Activated CD4-positive, CD25-positive, alpha-beta regulatory T cell (primary cell): ENCODE measurements around the gene CSF1R.

Experiments
- DNase-seq, 4 experiments: peaks; one replicate each; lab custom pipeline; 2025; lab: John Stamatoyannopoulos, UW

CSF1R gene

DNA sequence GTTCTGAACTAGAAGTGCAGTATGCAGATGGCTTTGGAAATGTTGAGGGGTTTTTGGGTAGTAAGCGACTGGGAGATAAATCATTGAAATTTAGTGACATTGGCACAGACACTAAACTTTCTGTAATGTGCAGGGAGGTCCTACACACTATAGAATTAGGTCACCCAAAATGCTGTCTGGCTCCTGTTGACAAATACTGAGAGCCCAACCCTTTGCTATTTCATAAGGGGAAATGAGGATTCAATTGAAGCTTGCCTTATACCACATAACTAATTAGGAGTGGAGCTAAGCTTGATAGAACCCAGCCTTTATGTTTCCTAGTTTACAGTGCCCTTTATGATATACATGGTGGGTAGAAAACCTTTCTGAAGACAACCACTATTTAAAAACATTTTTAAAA lies 63.2 kb downstream of the CSF1R start:
- no peak for DNase-seq

DNA sequence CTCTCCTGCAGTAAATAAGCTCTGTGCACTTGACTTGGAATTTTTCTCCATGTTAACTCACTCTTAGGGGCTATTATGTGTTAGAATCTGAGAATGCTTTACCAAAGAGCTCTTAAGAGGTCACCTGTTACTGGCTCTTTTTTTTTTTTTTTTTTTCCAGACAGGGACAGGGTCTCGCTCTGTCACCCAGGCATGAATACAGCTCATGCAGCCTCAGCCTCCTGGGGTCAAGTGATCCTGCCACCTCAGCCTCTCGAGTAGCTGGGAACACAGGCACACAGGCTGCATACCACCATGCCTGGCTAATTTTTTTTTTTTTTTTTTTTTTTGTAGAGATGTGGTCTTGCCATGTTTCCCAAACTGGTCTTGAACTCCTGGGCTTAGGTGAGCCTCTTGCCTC lies 63.7 kb downstream of the CSF1R start:
- no peak for DNase-seq

DNA sequence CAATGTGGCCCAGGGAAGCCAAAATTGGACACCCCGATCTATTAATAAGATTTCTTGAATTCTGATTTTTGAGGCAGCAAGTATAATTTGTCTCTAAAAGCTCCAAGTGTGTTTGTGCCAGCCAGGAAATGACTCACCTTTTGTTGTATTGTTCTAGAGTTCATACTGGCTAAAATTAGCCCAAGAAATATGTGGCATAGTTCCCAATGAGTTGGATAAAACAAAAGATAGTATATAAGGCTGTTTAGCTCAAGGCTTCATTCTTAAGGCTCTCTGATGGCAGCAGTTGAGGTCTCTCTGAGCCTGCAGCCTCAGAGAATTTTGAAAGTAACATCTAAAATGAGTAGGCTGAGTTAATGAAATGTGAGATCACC lies 64.2 kb downstream of the CSF1R start:
- no peak for DNase-seq

DNA sequence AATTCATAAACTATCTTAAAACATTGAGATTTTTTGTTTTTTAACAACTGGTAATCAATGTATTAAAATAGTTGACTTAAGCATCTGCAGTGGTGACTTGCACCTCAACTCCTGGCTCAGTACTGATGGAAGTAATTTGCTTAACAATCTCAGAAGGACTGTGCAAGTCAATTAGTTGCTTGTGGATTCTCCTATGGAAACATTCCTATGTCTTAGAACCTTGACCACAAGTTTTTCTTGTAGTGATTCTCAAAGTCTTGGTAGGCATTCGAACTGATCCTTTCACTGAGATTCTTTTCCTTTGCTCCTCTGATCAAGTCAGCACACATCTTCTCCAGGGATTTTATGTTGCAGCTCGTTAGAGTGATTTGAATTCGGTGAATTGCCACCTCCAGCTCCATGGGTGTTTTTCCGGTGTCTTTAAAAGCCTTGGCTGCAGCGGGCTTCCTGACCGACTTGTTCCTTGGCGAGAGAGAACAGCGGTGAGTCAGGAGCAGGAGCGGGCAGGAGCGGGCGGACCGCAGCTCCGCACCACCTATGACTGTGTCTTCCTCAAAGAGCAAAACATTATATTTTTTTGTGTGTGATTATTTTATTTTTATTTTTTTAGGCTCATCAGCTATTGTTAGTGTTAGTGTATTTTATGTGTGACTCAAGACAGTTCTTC lies 64.7 kb downstream of the CSF1R start:
- no peak for DNase-seq

DNA sequence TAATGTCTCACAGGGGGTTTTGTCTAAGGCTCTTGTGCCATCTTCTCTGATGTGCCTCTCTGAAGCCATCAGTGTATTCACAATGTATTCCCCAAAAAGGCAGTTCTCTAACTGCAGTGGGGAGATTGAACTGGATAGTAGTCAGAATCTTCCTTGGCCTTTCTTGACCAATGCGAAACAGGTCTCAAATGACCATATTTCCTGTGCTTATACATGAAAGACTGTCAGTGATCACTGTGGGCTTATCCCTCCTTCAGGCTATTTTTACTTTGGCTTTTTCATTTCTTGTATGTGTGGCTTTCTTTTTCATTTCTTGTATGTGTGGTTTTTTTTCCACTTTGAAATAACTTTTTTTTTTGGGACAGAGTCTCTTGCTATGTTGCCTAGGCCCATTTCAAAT lies 66.1 kb downstream of the CSF1R start:
- DNase-seq = no peak

DNA sequence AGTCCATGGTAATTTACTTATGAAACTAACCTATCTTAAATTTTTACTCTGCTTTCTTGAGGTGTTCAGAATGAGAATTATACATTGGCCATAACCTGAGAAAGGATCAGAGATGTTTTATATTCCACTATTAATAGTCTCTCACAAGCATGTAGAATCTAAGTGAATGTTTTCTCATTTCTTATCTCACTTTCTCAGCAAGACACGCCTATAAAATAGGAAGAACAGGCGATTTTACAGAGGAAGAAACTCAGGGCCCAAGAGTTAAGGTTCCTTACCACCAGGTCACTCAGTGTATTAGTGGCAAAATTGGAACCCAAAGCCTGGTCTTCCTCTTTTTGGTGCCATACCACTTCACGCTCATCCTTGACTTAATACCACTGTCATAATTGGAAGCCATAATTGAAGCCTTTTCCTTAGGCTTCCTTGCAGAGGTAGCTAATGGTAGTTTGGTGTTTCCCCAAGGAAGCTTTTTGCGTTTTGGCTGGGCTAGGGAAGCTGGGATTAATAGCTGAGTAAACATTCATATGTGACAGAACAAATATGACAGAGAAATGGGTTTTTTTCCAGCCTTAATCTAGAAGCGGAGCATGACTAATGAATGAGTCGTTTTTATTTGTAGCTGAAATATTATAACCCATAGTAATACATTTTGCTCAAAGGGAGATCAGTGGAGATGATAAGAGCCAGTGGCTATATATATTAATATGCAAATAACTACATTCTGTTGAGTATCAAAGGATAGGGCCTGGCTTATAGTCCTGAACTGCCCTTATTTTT lies 68.9 kb downstream of the CSF1R start:
- DNase-seq = no peak

DNA sequence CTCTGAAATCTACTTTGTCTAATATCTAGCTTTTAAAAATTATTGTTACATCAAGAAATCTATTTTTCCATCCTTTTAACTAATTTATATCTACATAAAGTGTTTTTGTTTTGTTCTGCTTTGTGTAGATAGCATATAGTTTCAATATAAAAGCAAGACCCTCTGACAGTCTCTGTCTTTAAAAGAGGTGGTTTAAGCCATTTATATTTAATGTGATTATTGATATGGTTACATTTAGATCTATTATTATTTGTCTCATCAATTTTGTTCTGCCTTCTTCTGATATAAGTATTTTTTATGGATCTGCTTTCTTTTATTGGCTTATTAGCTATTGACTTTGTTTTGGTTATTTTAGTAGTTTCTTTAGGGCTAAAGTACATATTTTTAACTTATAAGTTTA lies 69.8 kb downstream of the CSF1R start:
- no peak for DNase-seq

DNA sequence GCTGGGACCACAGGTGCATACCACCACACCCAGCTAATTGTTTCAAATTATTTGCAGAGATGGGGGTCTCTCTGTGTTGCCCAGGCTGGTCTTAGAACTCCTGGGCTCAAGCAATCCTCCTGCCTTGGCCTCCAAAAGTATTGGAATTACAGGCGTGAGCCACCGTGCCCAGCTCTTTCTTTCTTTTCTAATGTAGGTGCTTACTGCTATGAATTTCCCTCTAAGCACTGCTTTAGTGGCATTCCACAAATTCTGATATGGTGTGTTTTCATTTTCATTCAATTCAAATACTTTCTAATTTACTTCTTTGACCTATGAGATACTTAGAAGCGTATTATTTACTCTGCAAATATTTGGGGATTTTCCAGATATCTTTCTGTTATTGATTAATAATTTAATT lies 70.9 kb downstream of the CSF1R start:
- DNase-seq = no peak

DNA sequence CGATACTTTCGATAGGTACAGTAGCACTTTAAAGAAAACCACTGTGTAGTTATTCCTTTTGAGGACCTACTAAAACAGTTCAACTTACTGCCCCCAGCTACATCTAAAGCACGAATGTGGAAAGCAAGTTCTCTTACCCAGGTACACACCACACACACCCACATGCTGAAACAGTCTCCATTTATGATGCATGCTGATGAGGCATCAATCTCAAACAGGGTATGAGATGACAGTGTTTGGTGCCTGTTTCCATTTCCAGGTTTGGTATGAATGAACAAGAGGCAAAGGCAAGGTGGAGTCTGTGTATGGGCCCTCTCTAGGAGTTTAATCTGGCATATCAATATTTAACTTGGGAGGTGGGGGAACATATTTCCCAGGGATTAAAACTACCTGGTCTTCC lies 71.9 kb downstream of the CSF1R start:
- DNase-seq = no peak

DNA sequence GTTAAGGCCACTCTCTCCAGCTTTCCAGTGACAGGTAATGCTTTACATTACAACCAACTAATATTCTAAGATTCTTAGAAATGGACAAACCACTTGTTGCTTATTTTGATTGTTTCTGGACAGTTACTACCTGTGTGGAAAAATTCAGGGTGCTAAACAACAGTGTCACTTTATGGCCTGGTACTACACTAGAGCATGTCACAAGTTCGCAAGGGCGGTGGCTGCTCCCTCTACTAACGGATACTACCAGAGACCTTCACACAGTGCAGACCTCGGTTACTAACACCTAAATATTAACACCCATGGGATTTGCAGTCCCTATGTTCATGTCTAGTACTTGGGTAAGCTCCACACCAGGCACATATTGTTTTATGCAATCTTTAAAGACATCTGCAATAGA lies 72.4 kb downstream of the CSF1R start:
- no peak for DNase-seq

DNA sequence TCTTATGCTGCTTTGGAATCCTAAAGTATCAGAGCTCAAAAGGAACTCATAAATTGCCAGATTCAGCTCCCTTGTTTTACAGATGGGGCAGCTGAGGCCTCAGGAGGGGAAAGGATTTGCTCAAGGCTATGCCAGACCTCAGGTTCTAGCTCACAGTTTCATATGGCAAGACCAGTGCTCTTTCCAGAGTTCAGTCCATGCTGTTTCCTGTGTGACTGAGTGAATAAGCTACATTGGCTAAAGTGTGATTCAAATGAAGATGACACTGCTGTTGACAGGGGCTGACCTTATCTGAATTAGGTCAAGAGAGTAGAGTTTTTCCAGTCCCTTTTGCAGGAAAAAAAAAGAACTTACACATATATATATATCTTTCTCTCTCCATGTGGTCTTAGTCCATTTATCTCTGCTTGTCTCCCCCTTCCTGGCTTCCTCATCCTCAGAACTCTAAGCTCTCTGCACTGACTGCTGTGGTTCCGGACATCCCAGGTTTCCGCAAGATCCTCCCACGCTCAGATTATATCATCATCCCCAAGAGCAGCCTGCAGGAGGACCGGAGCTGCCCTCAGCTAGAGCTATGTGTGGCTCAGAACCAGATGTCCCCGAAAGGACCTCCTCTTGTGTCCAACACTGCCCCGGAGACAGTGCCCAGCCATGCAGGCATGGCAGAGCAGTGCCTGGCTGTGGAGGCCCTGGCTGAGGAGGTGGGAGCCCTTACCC lies 76.5 kb downstream of the CSF1R start:
- no peak for DNase-seq

DNA sequence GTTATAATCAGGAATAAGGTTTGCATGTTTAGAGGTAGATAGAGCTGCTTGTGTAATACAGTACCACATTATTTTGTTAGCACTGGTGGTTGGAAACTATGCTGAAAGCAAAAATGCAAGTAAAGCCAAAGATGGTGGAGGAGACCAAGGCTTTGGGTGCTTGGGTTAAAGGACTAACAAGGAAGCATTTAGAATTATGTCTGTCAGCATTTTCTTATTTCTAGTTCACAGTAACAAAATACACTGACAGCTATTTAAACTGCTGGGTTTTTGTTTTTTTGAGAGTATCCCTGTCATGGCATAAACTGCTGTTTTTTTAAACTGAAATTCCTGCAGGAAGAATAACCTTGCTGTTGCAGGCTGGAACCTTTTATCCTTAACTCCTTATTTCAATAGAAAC lies 79.3 kb downstream of the CSF1R start:
- no peak for DNase-seq

DNA sequence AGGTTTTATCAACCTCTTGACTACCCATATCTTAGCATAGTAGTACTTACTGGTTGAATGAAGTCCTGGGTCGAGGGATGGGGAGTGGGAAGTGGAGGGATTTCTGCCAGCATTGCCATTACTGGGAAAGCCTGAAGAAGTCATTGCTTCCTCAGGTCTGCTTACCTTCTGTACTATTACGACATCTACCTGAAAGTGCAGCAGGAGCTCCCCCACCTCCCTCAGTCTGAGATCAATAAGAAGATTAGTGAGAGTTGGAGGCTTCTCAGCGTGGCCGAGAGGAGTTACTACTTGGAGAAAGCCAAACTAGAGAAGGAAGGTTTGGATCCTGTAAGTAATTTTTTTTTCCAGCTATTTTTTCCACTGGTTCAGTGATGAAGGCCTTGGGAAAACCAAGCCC lies 80.0 kb downstream of the CSF1R start:
- no peak for DNase-seq
